ENCODE data around the gene RGS6. TPM values are rescaled to one million over a fixed set of nuclear protein-coding genes. Genes with fewer than 3 reads are reported as not detected.

Gene RGS6
- total and polyA plus RNA-seq, 2 of the 4 experiments (the other 2 are of a cell fraction): not detected

- H2AK5ac ChIP-seq (ENCODE audit: low read depth, low read length): no peak overlapping the region
- no peak overlapping the region for H3K4me2 ChIP-seq (ENCODE audit: low read depth, low read length)
- H2BK15ac ChIP-seq (ENCODE audit: low read depth, low read length): no peak overlapping the region
- intact Hi-C loops (cut with micrococcal nuclease): no loop called here
- no peak overlapping the region for H3K14ac ChIP-seq (replicated peaks; ENCODE audit: low read depth, low read length)
- H3K23ac ChIP-seq (ENCODE audit: low read depth, low read length): no peak overlapping the region
- no peak overlapping the region for H3K56ac ChIP-seq (ENCODE audit: extremely low read depth, insufficient read depth, low read length)
- no peaks in the 10 kb centered on the region for H3K4me1 ChIP-seq (ENCODE audit: control insufficient read depth, insufficient read depth, low read length)
- in situ Hi-C loops (cut with MboI; ENCODE audit: low sequenced_read_pairs): no loop called here
- H2AFZ ChIP-seq (replicated peaks; ENCODE audit: low read length, poor library complexity): no peak overlapping the region
- ChIA-PET POLR2A (ENCODE audit: unreplicated experiment) (no interaction called here), CTCF (no interaction called here)
- H3K9me1 ChIP-seq (ENCODE audit: insufficient read depth, low read length): no peaks in the 10 kb centered on the region
- H3K4me3 ChIP-seq (ENCODE audit: insufficient read depth, low read depth, low read length): no peak overlapping the region
- TF ChIP-seq, protein P1, sequence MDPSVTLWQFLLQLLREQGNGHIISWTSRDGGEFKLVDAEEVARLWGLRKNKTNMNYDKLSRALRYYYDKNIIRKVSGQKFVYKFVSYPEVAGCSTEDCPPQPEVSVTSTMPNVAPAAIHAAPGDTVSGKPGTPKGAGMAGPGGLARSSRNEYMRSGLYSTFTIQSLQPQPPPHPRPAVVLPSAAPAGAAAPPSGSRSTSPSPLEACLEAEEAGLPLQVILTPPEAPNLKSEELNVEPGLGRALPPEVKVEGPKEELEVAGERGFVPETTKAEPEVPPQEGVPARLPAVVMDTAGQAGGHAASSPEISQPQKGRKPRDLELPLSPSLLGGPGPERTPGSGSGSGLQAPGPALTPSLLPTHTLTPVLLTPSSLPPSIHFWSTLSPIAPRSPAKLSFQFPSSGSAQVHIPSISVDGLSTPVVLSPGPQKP (IDR thresholded peaks at IDR 0.05; ENCODE audit: borderline replicate concordance, low read depth, low read length): no peak
- TF ChIP-seq RAD21 (IDR thresholded peaks at IDR 0.05; ENCODE audit: low read length) (no peak), BHLHE40 (IDR thresholded peaks at IDR 0.05; ENCODE audit: low read depth, low read length) (no peak), POLR2A (IDR thresholded peaks at IDR 0.05; ENCODE audit: low read depth, low read length) (no peak), CTCF (conservative IDR thresholded peaks at IDR 0.05; ENCODE audit: low read depth, low read length) (no peak), CEBPB (IDR thresholded peaks at IDR 0.05; ENCODE audit: low read depth, low read length) (no peak), RCOR1 (IDR thresholded peaks at IDR 0.05; ENCODE audit: insufficient replicate concordance, low read length) (no peak), SMC3 (IDR thresholded peaks at IDR 0.05; ENCODE audit: low read depth, low read length) (no peak), NFE2L2 (IDR thresholded peaks at IDR 0.05; ENCODE audit: low read depth, low read length) (no peak), USF2 (IDR thresholded peaks at IDR 0.05; ENCODE audit: low read depth, low read length) (no peak), MAFK (IDR thresholded peaks at IDR 0.05; ENCODE audit: low read depth, low read length) (no peak), FOS (IDR thresholded peaks at IDR 0.05; ENCODE audit: low read depth, low read length) (no peak), RFX5 (IDR thresholded peaks at IDR 0.05; ENCODE audit: low read depth, low read length) (no peak), MXI1 (IDR thresholded peaks at IDR 0.05; ENCODE audit: borderline replicate concordance, low read depth, low read length) (no peak)
- no peak overlapping the region for H3K9ac ChIP-seq (ENCODE audit: low read depth, low read length)
- H2BK5ac ChIP-seq (ENCODE audit: low read depth, low read length, poor library complexity, severe bottlenecking): no peak overlapping the region
- no peak overlapping the region for H2AK9ac ChIP-seq (replicated peaks; ENCODE audit: low read depth, low read length, poor library complexity)
- H3K4ac ChIP-seq (ENCODE audit: low read depth, low read length): no peak overlapping the region
- H3K27ac ChIP-seq (ENCODE audit: insufficient read depth, low read length): no peak overlapping the region
- H2BK20ac ChIP-seq (ENCODE audit: low read depth, low read length): no peak overlapping the region
- no peaks in the 10 kb centered on the region for H3K36me3 ChIP-seq (ENCODE audit: control insufficient read depth, insufficient read depth, low read length)
- H4K5ac ChIP-seq (ENCODE audit: low read depth, low read length): no peak overlapping the region
- no peaks in the 10 kb centered on the region for H4K20me1 ChIP-seq (ENCODE audit: insufficient read depth, low read length)
- no peak overlapping the region for H2BK120ac ChIP-seq (ENCODE audit: low read depth, low read length)
- H3K9me3 ChIP-seq (ENCODE audit: control insufficient read depth, insufficient read depth, low read length): no peaks in the 10 kb centered on the region
- no peak overlapping the region for H4K8ac ChIP-seq (ENCODE audit: low read depth in 2 of 2, low read length in 2 of 2)
- no CpG with 5 or more reads among the region's 2 CpGs for WGBS, 2 experiments (ENCODE audit: extremely low coverage in 2 of 2, insufficient read length in 1 of 2)
- no peak overlapping the region for H4K91ac ChIP-seq (ENCODE audit: insufficient read depth, low read depth, low read length)
- DNase-seq (no peak), ATAC-seq (ENCODE audit: low read depth) (no peak)
- dilution Hi-C loops (cut with HindIII; ENCODE audit: low sequenced_read_pairs, unreplicated experiment): no loop called here
- H3K79me1 ChIP-seq (ENCODE audit: low read depth in 1 of 2, low read length in 2 of 2): no peaks in the 10 kb centered on the region
- no peak overlapping the region for H3K18ac ChIP-seq (ENCODE audit: low read depth, low read length)
- BruUV-seq (replicated peaks): no TSS peak
- H3K27me3 ChIP-seq (ENCODE audit: control insufficient read depth, insufficient read depth, low read length): no peaks in the 10 kb centered on the region
Measured at GRCh38 chr14:72045271-72045670, 113.0 kb downstream of the RGS6 start.
